ENCODE results near the gene ERC2.

Gene ERC2

DNA sequence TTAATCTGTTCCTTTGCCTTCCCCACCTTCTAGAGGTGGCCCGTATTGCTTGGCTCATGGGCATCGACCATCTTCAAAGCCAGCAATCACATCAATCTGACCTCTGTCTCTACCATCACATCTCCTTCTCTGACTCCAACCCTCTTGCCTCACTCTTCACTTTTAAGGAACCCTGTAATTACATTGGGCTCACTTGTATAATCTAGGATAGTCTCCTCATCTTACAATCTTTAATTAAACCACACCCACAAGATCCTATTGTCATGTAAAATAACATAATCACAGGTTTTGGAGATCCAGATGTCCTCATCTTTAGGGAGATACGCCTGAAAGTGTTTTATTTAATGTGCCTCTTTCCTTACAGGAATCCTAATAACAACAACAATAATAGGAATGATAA lies 234.5 kb downstream of the ERC2 start:
- no peak for DNase-seq

DNA sequence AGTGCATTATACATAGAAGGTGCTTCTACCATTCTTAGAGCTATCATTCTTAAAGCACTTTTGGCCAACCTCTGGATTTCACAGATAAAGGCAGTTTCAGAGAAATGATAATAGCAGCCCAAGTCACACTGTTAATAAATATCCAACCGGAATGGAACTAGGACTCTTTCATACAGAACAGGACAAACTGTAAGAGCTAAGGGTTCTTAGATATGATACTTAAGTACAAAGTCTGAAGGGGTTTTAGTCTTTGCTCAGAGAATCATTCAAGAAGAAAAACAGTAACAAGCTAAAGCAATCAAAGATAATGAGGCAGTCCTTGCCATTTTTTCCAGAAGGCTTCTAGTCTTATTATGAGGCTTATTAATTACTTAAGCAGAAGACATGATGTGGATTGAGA lies 239.0 kb downstream of the ERC2 start:
- DNase-seq = no peak

DNA sequence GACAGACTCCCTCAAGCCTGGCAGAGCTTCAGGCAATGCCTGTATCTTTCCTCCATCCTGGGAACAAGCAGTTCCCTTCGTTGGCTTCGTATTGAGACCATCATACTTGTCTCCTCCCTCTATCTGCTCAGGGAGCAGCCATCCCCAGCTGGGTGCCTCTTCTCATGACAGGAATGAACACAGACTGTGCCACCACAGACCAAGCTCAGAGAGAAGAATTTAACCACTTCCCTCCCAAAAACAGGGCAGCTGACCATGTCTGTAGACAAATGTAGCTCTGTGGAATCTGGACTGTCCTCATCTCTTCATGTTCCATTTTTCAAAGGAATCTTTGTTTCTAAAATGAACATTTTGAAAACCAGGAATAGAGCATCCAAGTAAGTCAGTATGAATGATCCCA lies 245.4 kb downstream of the ERC2 start:
- no peak for DNase-seq

DNA sequence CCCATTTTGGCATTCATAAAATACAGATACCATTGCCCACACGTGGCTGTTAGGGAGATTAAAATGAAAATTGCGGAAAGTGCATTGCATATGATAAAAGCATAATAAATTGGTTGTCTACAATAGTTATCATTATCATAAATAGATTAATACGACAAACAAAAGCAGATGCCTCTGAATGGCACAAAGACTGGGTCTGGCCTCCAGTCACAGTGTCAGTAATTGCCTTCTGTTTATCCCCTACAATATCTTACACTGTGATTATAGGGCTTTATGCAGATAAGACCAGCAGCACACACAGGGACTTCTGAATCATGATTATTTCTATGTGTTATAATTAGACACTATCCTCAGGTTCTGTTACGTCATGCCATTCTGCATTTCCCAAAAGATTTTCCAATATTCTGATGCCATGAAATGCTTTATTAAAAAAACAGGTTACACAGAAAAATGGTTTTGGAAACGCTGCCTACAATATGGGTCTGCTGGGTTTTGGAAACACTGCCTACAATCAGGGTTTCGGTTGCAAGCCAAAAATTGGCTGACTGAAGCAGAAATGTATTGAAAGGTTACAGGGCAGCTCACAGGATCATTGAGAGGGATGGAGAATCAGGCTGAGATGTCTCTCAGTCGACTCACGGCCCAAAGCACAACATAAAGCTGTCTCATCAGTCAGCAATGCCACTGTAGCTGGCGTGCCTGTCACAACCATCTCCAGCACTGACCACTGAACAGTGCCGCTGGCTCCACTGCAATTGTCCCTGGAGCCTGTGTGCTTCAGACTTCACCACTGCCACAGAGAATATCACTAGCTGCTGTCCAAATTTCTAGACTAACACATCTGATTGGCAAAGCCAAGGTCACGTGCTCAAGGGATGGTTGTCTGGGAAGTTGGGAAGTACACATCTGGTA lies 248.1 kb downstream of the ERC2 start:
- no peak for DNase-seq

DNA sequence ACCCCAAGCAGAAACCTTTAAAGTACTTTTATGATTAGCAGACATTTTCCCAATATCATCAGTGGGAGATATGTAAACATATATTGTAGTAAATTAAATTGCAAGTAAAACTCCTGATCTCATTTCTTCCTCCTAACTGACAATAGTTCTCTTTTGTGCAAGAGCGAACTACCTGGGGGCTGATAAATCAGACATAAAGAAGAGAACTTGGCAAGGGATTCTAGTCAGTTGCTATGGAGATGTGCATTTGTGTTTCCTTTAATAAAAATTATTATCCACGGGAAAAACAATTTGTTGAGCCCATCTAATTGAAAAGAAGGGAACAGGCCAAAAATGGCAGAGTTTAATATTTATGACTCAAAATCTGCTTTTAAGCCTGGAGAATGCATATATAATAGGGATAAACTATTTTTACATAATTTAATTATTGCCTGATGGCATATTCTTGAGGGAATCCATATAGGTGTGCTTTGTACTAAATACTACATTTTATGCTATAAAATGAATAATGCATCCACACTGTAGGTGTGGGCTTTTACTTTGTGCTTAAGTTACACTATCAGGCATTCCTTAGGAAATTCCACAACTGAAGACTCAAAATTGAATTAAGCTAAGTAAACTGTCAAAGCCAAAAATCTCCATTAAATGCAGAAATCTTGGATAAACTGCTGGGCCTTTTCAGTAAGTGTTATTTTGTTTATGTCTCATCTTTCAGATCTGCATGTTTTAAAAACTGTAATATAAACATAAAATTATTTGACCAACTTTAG lies 258.1 kb downstream of the ERC2 start:
- DNase-seq = no peak

DNA sequence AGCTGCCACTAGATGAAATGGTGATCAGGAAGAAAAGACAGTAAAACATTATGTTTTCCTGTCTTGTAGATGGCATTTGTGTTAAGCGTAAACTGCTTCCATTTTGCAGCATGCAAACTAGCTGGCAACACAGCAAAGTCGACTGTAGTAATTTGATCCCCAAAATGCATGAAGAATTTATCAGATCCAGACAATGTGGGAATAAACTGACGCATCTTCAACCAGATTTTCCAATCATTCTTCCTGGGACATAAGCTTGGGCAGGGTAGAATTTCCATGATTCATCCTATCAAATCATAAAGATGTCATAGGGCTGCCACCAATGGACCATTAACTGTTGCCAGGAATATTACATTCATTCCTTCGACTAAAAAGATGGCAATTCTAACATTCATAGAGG lies 260.3 kb downstream of the ERC2 start:
- no peak for DNase-seq

DNA sequence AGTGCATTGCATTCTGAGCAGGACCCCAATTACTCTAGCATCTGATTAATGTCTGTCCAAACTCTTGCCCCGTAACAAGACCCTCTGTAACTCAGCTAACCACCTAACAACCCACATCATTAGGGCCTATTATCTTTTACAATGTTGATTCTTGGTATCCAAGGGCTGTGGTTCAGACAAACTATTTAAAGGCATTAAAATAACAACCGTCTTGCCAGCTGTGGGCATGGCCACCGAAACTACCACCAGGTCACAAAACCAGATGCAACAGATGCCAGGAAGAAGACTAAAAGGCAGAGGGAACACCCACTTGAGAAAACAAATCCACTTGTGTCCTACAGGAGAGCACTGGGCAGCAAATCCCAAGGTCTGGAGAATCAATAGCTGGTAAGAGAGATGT lies 262.9 kb downstream of the ERC2 start:
- no peak for DNase-seq

DNA sequence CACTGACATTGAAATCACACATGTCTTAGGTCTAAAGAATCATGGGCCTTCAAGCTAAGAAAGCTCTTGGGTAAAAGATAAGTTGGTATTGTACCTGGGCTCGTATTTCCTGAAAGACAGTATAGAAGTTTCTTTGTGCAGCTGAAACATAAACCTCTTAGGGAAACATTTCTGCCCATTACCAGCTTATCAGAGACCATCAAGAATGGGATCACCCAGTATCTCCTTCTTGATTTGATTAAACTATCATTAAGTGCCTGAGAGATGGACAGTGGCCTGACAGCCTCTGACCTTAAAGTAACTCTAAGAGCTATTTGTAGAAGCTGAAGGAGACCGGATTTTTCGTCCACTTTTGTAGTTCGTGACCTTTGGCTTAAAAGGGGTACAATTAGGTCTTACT lies 265.3 kb downstream of the ERC2 start:
- DNase-seq = no peak

DNA sequence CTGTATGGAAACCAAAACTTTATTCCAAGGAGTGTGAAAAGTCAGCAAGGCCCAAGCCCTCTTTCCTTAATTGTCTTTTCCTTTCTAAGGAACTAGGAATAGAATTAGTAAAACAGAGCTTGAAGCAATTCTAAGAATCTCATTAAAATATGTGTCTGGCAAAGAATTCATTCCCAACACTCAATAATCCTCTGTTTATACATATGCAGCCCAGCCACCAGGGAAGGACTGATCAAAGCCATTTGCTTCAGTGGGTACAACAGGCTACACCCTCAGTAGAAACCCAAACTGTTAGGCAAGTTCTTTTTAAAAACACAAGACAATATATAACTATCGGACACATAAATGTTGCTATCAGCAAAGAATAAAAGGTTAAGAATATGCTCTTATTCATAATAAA lies 266.9 kb downstream of the ERC2 start:
- no peak for DNase-seq

DNA sequence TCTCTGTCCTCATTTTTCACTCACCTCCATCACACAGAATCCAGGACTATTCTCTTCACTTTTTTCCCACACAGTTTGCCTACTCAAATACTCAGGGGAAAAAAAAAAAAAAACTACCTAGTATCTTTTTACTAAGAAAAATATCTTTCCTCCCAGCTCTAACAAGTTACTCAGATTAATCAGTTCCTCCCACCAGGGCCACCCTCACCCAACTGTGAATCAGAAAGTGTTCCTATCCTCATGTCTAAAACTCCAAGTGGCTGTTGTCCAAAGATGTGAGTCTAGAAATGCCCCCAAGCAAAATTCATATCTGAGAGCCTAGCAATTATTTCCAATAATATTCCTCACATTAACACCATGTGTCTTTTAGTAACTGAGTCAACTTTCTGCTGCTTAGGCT lies 268.0 kb downstream of the ERC2 start:
- no peak for DNase-seq

DNA sequence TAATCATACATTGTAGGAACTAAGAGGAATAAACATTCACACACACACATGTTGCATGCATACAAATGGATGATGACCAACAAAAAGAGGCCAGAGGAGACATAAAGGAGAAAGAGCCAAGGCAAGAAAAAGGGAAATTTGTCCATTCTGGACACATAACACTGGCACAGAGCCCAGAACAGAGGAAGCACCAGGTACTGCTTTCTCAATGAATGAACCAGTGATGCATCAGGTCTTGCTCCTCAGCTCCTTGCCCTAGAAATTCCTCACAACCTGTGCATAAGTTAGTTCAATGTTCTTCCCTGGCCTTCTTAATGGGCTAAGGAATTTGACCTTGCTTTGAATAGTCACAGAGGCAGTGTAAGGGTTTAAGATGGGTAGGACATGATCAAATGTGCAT lies 270.3 kb downstream of the ERC2 start:
- DNase-seq = no peak

DNA sequence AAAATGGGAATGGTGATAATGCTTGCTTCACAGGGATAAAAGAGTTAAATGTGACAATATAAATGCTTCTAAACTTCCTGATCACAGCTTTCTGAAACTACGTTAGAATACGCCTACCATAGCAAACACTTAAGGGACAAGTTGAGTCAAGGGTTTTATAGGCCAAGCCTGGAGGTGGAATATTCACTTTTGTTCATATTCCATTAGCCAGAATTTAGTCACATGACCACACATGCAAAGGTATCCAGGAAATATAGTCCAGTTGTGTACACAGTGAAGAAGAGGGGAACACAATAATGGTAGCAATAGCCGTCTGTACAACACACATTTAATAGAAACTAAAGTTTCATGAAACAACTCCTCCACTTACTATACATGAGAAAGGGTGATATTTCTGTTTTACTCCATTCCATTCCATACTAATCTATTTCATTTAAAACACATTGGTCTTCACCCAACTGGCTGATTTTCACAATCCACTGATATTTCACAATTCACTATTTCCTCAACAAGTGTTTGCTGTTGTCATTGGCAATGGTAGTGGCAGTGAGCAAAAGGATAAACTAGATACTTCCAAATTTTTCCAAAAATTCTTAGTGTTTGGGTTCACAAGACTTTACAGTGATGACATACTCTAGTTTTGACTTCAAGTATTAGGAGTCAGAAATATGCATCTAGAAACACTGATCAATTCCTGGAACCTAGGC lies 270.9 kb downstream of the ERC2 start:
- no peak for DNase-seq

DNA sequence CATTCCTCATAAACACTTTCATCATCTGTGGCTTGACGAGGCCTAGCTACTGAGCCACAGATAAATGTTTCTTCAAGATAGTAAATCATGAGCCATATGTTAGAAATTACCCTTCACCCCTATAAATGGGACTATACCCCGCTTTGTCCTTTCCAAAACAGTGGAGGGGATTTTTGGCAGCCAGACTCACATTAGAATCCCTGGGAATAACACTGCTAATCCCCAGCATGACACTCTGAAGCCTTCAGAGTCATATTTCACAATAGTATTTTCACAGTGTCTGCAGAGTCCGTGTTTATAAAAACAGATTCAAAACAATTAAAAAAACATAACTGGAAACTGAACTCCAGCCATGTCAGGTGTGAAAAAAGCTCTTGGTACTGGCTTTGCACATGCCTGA lies 271.6 kb downstream of the ERC2 start:
- DNase-seq = no peak

DNA sequence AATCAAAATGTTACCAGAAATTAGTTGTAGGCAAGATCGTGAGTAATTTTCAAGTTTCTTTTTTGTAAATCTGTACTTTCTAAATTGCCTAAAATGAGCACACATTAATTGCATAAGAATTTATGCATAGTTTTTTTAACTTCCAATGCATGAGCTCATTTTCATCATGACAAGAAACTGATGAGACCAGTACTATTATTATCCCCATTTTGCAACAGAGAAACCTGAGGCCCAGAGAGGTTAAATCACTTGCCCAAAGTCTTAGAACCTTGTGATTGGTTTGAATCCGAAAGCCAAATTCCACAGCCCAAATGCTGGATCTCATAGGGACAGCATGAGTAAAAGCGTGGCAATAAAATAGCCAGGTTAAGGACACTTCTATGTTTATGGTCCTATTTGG lies 274.7 kb downstream of the ERC2 start:
- no peak for DNase-seq

DNA sequence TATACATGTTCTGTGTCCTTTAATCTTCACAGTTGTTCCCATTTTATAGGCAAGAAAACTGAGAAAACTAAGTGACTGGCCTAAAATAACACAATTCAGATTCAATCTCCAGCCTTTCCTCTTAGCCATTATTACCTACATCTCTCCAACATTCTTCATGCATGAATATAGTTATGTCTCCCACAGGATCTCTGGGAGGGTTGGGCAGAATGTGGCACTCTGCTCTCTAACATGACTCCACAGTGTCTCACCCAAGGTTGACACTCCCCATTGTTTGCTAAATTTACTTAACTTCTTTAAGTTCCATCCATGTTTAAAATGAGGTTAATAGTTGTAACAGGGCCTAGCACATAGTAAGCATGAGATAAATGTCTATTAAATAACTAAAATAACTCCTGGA lies 276.3 kb downstream of the ERC2 start:
- DNase-seq = no peak

DNA sequence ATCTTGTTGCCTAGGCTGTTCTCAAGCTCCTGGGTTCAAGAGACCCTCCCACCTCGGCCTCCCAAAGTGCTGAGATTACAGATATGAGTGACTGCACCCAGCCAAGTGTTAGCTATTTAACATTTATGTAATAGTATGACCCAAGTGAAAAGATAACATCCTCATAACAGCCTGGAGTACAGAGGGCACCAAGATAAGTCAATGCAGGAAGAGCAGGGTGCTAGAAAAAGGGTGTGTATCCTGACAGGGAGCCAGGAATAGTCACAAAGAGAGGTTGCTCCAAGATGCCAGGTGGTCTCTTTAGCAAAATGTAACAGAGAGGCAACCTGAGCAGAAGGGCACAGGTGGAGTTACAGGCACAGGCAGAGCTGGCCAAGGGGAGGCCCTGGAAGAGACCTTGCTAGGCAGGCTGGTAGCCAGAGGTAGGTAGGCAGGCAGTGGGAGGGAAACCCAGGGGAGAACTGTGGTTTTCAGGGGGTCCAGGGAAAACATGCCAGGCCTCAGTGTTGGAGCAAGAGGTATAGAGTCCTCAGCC lies 277.4 kb downstream of the ERC2 start:
- DNase-seq = no peak

DNA sequence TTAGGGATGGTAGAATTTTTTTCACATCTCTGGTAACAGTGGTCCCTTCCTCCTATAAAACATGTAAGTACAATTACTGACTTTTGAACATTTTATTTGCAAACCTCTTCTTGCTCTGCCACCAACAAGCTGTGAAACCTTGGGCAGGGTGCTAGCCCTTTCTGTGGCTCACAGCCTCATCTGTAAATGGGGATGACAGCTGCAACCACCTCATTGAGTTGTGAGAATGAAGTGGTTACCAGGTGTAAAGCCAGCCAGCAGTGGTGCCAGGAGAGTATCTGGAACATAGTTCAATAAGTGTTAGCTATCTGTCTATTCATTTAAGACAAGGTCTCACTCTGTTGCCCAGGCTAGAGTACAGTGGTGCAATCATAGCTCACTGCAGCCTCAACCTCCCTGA lies 278.1 kb downstream of the ERC2 start:
- DNase-seq = no peak

DNA sequence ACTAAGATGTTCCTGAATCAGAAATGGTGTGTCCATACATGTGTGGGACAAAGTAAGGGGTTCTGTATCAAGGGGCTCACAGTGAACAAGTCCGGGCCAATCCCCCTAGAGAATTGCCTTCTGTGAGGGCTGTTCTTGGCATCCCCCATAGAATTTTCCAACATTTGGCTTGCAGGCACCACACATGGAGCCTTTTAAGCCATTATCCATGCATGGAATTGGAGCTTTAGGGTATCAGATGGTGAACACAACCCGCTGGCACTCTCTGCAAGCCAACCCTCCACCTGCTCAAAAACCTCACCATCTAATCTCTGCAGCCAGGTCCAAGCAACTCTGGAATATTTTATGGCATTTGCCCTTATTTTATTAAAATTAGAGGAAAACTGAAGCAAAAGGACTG lies 278.7 kb downstream of the ERC2 start:
- DNase-seq = no peak

DNA sequence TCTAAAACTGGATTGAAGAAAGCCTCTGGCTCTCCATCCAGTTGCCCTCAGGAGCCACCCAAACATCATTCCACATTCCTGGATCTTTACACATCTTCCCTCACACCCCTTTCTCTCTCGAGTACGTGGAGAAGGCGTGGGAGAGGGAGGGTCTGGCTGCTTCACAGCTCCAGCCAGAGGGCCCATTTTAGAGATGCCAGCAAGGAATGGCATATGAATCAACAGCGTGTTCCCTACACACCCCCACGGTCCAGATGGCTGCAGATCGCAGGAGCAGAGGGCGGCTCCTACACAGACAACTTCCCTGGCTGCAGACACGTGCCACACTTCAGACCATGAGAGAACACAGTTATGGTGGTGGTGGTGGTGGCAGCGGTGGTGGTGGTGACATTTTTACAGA lies 280.1 kb downstream of the ERC2 start:
- no peak for DNase-seq

DNA sequence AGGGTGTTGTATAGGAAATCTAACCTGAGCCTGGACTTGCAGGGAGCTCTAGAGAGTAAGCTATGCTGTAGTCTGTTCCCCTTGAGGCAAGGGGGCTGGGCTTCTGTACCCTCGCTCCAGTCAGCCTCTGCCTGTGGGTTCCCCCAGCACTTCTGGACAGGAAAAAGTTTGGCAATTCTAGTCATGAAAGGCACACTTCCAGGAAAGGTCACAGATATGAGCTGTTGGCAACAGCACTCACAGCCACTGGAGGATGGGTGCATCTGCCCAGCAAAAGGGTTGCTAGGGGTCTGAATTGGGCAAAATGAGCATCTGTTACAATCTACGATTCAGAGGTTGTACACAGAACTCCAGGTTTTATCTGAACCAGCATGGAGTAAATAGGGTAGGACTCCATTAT lies 281.2 kb downstream of the ERC2 start:
- no peak for DNase-seq

DNA sequence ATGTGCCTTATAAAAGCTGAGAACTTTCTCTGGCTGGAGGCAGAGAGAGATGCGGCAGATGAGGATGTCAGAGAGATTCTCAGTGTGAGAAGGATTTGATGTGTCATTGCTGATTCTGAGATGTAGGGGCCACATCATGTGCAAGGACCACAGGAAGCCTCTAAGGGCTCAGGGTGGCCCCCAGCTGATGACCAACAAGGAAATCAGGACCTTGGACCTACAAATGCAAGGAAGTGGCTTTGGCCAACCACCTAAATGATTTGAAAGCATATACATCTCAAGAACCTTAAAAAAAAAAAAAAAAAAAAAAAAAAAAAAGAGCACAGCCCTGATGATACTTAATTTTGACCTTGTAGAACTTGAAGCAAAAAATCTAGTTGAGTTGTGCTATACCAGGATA lies 282.4 kb downstream of the ERC2 start:
- DNase-seq = no peak

DNA sequence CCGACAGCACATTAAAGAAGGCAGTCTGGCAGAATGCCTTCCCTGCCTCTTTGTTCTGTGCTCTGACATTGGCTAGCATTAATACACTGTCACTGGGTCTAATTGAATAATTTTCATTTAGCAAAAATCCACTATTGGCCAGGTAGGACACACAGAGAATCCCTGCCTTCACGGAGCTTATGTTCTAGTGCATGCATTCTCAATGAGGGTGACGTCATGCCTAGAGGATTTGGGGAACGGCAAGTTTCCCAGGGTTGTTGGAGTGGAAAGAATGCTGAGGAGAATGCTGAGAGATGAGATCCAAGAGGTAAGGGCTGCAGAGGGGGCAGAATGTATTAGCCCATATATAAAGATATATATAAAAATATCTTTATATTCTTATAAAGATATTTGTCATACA lies 284.7 kb downstream of the ERC2 start:
- no peak for DNase-seq

DNA sequence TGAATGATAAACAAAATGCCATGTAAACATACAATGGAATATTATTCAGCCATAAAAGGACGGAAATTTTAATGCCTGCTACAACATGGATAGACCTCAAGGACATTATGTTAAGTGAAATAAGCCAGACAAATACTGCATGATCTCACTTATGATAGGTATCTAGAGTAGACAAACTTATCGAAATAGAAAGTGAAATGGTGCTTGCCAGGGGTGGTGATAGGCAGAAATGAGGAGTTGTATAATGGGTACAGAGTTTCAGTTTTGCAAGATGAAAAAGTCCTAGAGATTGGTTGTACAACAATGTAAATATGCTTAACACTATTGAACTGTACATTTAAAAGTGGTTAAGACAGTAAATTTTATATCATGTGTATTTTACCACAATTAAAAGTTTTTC lies 287.8 kb downstream of the ERC2 start:
- DNase-seq = no peak

DNA sequence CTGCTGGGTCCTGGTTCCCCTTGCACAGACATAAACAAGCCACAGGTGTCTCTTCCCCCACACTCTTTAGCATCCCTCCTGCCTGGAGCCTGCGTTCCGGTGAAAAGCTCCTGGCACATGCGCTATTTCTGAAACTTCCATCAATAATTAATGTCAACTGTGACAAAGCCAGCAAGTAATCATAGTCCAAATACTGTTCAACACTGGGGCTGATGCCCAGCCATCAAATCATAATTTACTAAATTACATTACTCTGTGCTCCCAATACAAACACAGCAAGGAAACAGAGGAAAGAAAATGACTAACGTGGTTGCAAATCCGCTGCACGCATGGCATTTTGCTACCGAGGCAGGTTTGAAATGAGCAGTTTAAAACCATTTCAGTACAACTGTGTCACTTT lies 294.7 kb downstream of the ERC2 start:
- no peak for DNase-seq
